HCT116 (cell line): ENCODE data around the gene KLRF2. TPM values are rescaled to one million over a fixed set of nuclear protein-coding genes. Genes with fewer than 3 reads are reported as not detected.

Experiments
- ATAC-seq: fragments of 200-7000 bp; cut with Tn5 transposase; 2 replicates; pipeline ENCODE4 v1.9.1; 2020; ENCODE audit warnings: mild to moderate bottlenecking, moderate library complexity
- BruUV-seq: library from RNA; stranded (reverse); fragments of 400-500 nt; replicated peaks from 2 replicates; lab custom pipeline; 2021; lab: Mats Ljungman, UMichigan
- CTCF ChIA-PET: fragments of 300-600 bp; sonication (Branson Sonifier 250); formaldehyde crosslinking; loops from one replicate; lab custom pipeline; 2021; ENCODE audit warnings: antibody characterized with exemption; lab: Charles Lee
- POLR2A ChIA-PET: fragments of 300-600, 350-600 bp; sonication (Branson Sonifier 250); formaldehyde crosslinking; loops from one replicate; lab custom pipeline; 2021; ENCODE audit warnings: antibody characterized with exemption; lab: Charles Lee
- RAD21 ChIA-PET, 2 experiments: fragments of 300-600 bp; sonication (Branson Sonifier 250); formaldehyde crosslinking; loops; one replicate each; lab custom pipeline; 2023; ENCODE audit warnings: low total read pairs in 2 of 2; ENCODE audit not compliant: uncharacterized antibody in 2 of 2, unreplicated experiment in 2 of 2, low non-redundant PET in 1 of 2; lab: Charles Lee
- DNase-seq: peaks from one replicate; pipeline ENCODE4 v3.0.0-alpha.2; 2010; ENCODE audit warnings: low read depth, low spot score
- H2AFZ ChIP-seq: fragments of 200-600 bp; shearing (Covaris generic), sonication (generic); 2 replicates; pipeline ENCODE4 v1.6.1; 2017; ENCODE audit warnings: low read depth, mixed run types, mixed read lengths, antibody characterized with exemption, low read length; ENCODE audit not compliant: poor library complexity, severe bottlenecking
- H3K27ac ChIP-seq: 2 replicates; pipeline ENCODE4 v1.5.1; 2012; ENCODE audit warnings: low read depth, low read length
- H3K27me3 ChIP-seq: fragments of 200-600 bp; sonication (generic); 2 replicates; pipeline ENCODE4 v1.6.1; 2016; ENCODE audit warnings: mixed run types, low read length, mixed read lengths; ENCODE audit not compliant: insufficient read depth
- H3K36me3 ChIP-seq, 2 experiments: fragments of 200-500 bp in 1 of 2; fragments of 200-600 bp in 1 of 2; sonication (Bioruptor generic) in 1 of 2; sonication (generic) in 1 of 2; 2 replicates each; pipeline versions ENCODE4 v1.5.1 to v1.6.1; 2014 to 2016; ENCODE audit warnings: low read length in 2 of 2, inconsistent platforms in 1 of 2, mixed read lengths in 1 of 2, mixed run types in 1 of 2; ENCODE audit not compliant: insufficient read depth in 2 of 2, control insufficient read depth in 1 of 2
- H3K4me1 ChIP-seq, 2 experiments: fragments of 200-600 bp in 1 of 2; sonication (generic) in 1 of 2; 2 replicates each; pipeline versions ENCODE4 v1.5.1 to v1.6.1; 2012 to 2017; ENCODE audit warnings: low read length in 2 of 2, inconsistent platforms in 1 of 2, mild to moderate bottlenecking in 1 of 2, mixed read lengths in 1 of 2, mixed run types in 1 of 2, moderate library complexity in 1 of 2; ENCODE audit not compliant: insufficient read depth in 2 of 2, control insufficient read depth in 1 of 2
- H3K4me2 ChIP-seq: fragments of 200-600 bp; sonication (generic); 2 replicates; pipeline ENCODE4 v1.6.1; 2017; ENCODE audit warnings: mixed run types, low read length, mixed read lengths
- H3K4me3 ChIP-seq, 2 experiments: fragments of 200-600 bp in 1 of 2; sonication (generic) in 1 of 2; replicated peaks in 1 of 2; 2 replicates each; pipeline ENCODE4 v1.5.1; 2011 to 2016; ENCODE audit warnings: low read length in 2 of 2, control low read depth in 1 of 2, low read depth in 1 of 2, mild to moderate bottlenecking in 1 of 2, mixed read lengths in 1 of 2, mixed run types in 1 of 2
- H3K79me2 ChIP-seq: fragments of 200-600 bp; sonication (generic); 2 replicates; pipeline ENCODE4 v1.6.1; 2017; ENCODE audit warnings: mild to moderate bottlenecking, mixed run types, low read length, moderate library complexity, mixed read lengths; ENCODE audit not compliant: insufficient read depth
- H3K9ac ChIP-seq: fragments of 200-600 bp; sonication (generic); 2 replicates; pipeline ENCODE4 v1.6.1; 2016; ENCODE audit warnings: low read length, mixed read lengths
- H3K9me2 ChIP-seq: fragments of 200-600 bp; sonication (generic), shearing (Covaris generic); 2 replicates; pipeline ENCODE4 v1.6.1; 2017; ENCODE audit warnings: mixed run types, mild to moderate bottlenecking, moderate library complexity; ENCODE audit not compliant: insufficient read depth
- H3K9me3 ChIP-seq, 2 experiments: fragments of 200-500 bp in 1 of 2; fragments of 200-600 bp in 1 of 2; sonication (Bioruptor generic) in 1 of 2; sonication (generic) in 1 of 2; 2 replicates each; pipeline ENCODE4 v1.6.1; 2014 to 2017; ENCODE audit warnings: low read length in 2 of 2, mixed read lengths in 2 of 2, inconsistent platforms in 1 of 2, low read depth in 1 of 2, mild to moderate bottlenecking in 1 of 2, mixed run types in 1 of 2, moderate library complexity in 1 of 2; ENCODE audit not compliant: control insufficient read depth in 1 of 2, insufficient read depth in 1 of 2
- H4K20me1 ChIP-seq: fragments of 200-600 bp; sonication (generic), shearing (Covaris generic); 2 replicates; pipeline ENCODE4 v1.6.1; 2017; ENCODE audit warnings: mixed run types, mild to moderate bottlenecking, moderate library complexity; ENCODE audit not compliant: insufficient read depth
- CBX3 ChIP-seq: IDR thresholded peaks from 2 replicates; pipeline ENCODE4 v1.6.1; 2012; ENCODE audit warnings: low read depth
- EGR1 ChIP-seq: IDR thresholded peaks from 2 replicates; pipeline ENCODE4 v1.6.1; 2012; ENCODE audit warnings: low read depth
- ELF1 ChIP-seq: IDR thresholded peaks from 2 replicates; pipeline ENCODE4 v1.6.1; 2012; ENCODE audit warnings: low read depth, borderline replicate concordance
- EZH2phosphoT487 ChIP-seq: fragments of 200-600 bp; IDR thresholded peaks from 2 replicates; pipeline ENCODE4 v1.6.1; 2018; ENCODE audit warnings: antibody characterized with exemption, borderline replicate concordance
- JUND ChIP-seq: IDR thresholded peaks from 2 replicates; pipeline ENCODE4 v1.6.1; 2012
- POLR2A ChIP-seq: IDR thresholded peaks from 2 replicates; pipeline ENCODE4 v1.7.0; 2011; ENCODE audit warnings: borderline replicate concordance; ENCODE audit not compliant: insufficient read depth, insufficient read length; ENCODE audit errors: extremely low read depth
- SIN3A ChIP-seq: IDR thresholded peaks from 2 replicates; pipeline ENCODE4 v1.6.1; 2012; ENCODE audit warnings: low read depth
- SP1 ChIP-seq: IDR thresholded peaks from 2 replicates; pipeline ENCODE4 v1.6.1; 2012; ENCODE audit warnings: low read depth
- TCF7L2 ChIP-seq: IDR thresholded peaks from 2 replicates; pipeline ENCODE4 v1.7.0; 2011; ENCODE audit warnings: borderline replicate concordance, inconsistent platforms; ENCODE audit not compliant: insufficient read depth, insufficient read length; ENCODE audit errors: extremely low read depth
- YY1 ChIP-seq: IDR thresholded peaks from 2 replicates; pipeline ENCODE4 v1.6.1; 2011; ENCODE audit warnings: low read length, low read depth, moderate library complexity, mild to moderate bottlenecking; ENCODE audit not compliant: insufficient replicate concordance; ENCODE audit errors: extremely low read depth
- ZBTB33 ChIP-seq: IDR thresholded peaks from 2 replicates; pipeline ENCODE4 v1.6.1; 2011; ENCODE audit warnings: mild to moderate bottlenecking, low read length, moderate library complexity; ENCODE audit not compliant: insufficient replicate concordance; ENCODE audit errors: extremely low read depth
- ZFX ChIP-seq: fragments of 450-650 bp; IDR thresholded peaks from 2 replicates; pipeline ENCODE4 v1.6.1; 2017
- intact Hi-C: fragments of 100-400 bp; cut with micrococcal nuclease; formaldehyde crosslinking; loops from 2 replicates; pipeline ENCODE4 v1.10.0; 2022
- total RNA-seq: library from RNA; stranded (reverse); gene quantifications from one replicate; pipeline ENCODE4 v1.2.1, GENCODE V29; 2021; ENCODE audit not compliant: unreplicated experiment
- TF ChIP-seq, protein P1 (sequence below): IDR thresholded peaks from 2 replicates; pipeline ENCODE4 v1.6.1; 2012
- TF ChIP-seq, protein P2 (sequence below): IDR thresholded peaks from 2 replicates; pipeline ENCODE4 v1.6.1; 2012

The KLRF2 gene
- total RNA-seq, 1 experiment from 2014 or later: not detected

DNA sequence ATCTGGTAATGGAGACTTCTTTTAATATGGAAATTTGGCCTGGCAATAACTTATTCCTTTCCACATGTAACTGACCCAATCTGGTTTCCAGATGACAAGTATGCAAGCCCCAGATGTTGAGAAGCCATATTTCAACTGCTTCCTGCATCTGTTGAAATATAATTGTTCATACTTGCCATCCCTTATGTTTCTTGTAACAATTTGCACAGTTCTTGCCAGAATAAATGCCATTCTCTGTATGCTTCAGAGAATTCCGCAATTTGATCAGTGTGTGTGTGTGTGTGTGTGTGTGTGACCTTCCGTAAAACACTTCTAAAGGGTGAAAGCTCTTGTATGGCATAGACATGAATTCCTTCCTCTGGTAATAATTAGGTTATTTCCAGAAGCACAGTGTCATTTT lies 52.7 kb downstream of the KLRF2 start:
- POLR2A ChIA-PET: no interaction called here
- RAD21 ChIA-PET: no interaction called here

DNA sequence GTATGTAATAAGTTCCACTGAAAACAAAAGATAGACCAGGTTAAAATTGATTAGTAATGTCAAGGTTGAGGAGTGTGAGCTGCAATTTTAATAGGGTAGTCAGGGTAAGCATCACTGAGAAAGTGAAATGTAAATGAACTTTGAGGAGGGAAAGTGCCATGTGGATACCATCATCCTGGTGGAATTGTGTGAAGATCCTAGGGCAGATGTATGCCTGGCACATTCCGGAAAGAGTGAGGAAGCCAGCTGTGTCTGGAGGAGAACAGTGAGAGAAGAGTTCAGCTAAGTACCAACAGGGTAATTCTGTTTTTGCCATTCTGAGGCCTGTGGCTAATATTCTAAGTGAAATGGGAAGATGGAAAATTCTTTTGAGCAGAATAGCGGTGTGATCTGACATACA lies 53.7 kb downstream of the KLRF2 start:
- RAD21 ChIA-PET: no interaction called here
- H3K4me3 ChIP-seq: no peak overlapping the region
- TF ChIP-seq POLR2A (no peak), TCF7L2 (no peak), SP1 (no peak), EZH2phosphoT487 (no peak), ZFX (no peak), YY1 (no peak), EGR1 (no peak)
- TF ChIP-seq, protein P1, sequence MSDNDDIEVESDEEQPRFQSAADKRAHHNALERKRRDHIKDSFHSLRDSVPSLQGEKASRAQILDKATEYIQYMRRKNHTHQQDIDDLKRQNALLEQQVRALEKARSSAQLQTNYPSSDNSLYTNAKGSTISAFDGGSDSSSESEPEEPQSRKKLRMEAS: no peak
- TF ChIP-seq, protein P2, sequence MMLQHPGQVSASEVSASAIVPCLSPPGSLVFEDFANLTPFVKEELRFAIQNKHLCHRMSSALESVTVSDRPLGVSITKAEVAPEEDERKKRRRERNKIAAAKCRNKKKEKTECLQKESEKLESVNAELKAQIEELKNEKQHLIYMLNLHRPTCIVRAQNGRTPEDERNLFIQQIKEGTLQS: no peak
- TF ChIP-seq, all 23 proteins: peak for 0
- H3K79me2 ChIP-seq: no peaks in the 10 kb centered on the region
- peaks cover 41% of the 10 kb centered on the region for H3K27me3 ChIP-seq
- no peak overlapping the region for H3K27ac ChIP-seq
- ChIA-PET CTCF (interaction anchor here (0.8 kb wide), 1 partner anchor 185 kb away, joined by 3 read pairs; no protein-coding TSS in a partner anchor), POLR2A (no interaction called here)
- ATAC-seq (no peak), DNase-seq (no peak)
- no peak overlapping the region for H3K9ac ChIP-seq
- no peaks in the 10 kb centered on the region for H3K4me1 ChIP-seq
- intact Hi-C loops: no loop called here
- H3K36me3 ChIP-seq: no peaks in the 10 kb centered on the region
- H4K20me1 ChIP-seq: no peaks in the 10 kb centered on the region
- no peak overlapping the region for H2AFZ ChIP-seq
- no peak overlapping the region for H3K4me2 ChIP-seq
- no peaks in the 10 kb centered on the region for H3K9me3 ChIP-seq
- no TSS peak for BruUV-seq
- no peaks in the 10 kb centered on the region for H3K9me2 ChIP-seq

More for the DNA sequence above, 52.7 kb downstream of the KLRF2 start:
- Histone ChIP-seq H3K9ac (no peak overlapping the region), H3K27ac (no peak overlapping the region), H3K79me2 (no peaks in the 10 kb centered on the region), H3K27me3 (peaks cover 32% of the 10 kb centered on the region), H3K4me2 (no peak overlapping the region), H2AFZ (no peak overlapping the region), H3K9me3 (no peaks in the 10 kb centered on the region), H3K9me2 (no peaks in the 10 kb centered on the region)
- DNase-seq: no peak
- BruUV-seq: no TSS peak
- intact Hi-C loops: no loop called here
- no peak for ATAC-seq
- TF ChIP-seq ZBTB33 (no peak), ELF1 (no peak), JUND (no peak), EGR1 (no peak), SIN3A (no peak), YY1 (no peak), POLR2A (no peak), CBX3 (no peak)
- TF ChIP-seq, all 23 proteins: peak for 0
- CTCF ChIA-PET: no interaction called here
- H3K4me3 ChIP-seq: no peak overlapping the region
- no peaks in the 10 kb centered on the region for H3K4me1 ChIP-seq
- H4K20me1 ChIP-seq: no peaks in the 10 kb centered on the region
- no peaks in the 10 kb centered on the region for H3K36me3 ChIP-seq
